GM23338 (cell line): Measurements from ENCODE around the gene CIAO1. TPM values are rescaled to one million over a fixed set of nuclear protein-coding genes. Genes with fewer than 3 reads are reported as not detected.

Source experiments
- ATAC-seq: fragments of 200-7000 bp; cut with Tn5 transposase; 3 replicates; pipeline ENCODE4 v1.9.1; 2020
- DNase-seq: peaks from one replicate; pipeline ENCODE4 v3.0.0-alpha.2; 2015; ENCODE audit warnings: low spot score
- H2AFZ ChIP-seq: fragments of 200-600 bp; sonication (generic); 2 replicates; pipeline ENCODE4 v1.8.0; 2016; ENCODE audit warnings: antibody characterized with exemption, mild to moderate bottlenecking, moderate library complexity
- H3F3A ChIP-seq: fragments of 200-600 bp; sonication (generic); replicated peaks from 2 replicates; pipeline ENCODE4 v1.8.0; 2017; ENCODE audit warnings: antibody characterized with exemption, mixed run types, low read depth
- H3K27ac ChIP-seq: fragments of 200-600 bp; sonication (generic); 2 replicates; pipeline ENCODE4 v1.6.1; 2016; ENCODE audit warnings: low read depth
- H3K27me3 ChIP-seq: fragments of 200-600 bp; sonication (generic); 2 replicates; pipeline ENCODE4 v1.8.0; 2016; ENCODE audit warnings: mild to moderate bottlenecking, mixed run types, moderate library complexity; ENCODE audit not compliant: insufficient read depth
- H3K36me3 ChIP-seq: fragments of 200-600 bp; sonication (generic); 2 replicates; pipeline ENCODE4 v1.8.0; 2016; ENCODE audit warnings: mild to moderate bottlenecking; ENCODE audit not compliant: insufficient read depth
- H3K4me1 ChIP-seq: fragments of 200-600 bp; sonication (generic); 2 replicates; pipeline ENCODE4 v1.8.0; 2016; ENCODE audit warnings: mild to moderate bottlenecking, moderate library complexity; ENCODE audit not compliant: insufficient read depth
- H3K4me2 ChIP-seq: fragments of 200-600 bp; sonication (generic); 2 replicates; pipeline ENCODE4 v1.7.1; 2017; ENCODE audit warnings: mixed run types
- H3K4me3 ChIP-seq: fragments of 200-600 bp; sonication (generic); 2 replicates; pipeline ENCODE4 v1.6.1; 2016; ENCODE audit warnings: mixed run types
- H3K79me2 ChIP-seq: fragments of 200-600 bp; sonication (generic); replicated peaks from 2 replicates; pipeline ENCODE4 v1.8.0; 2017; ENCODE audit warnings: mild to moderate bottlenecking; ENCODE audit not compliant: insufficient read depth
- H3K9me2 ChIP-seq: fragments of 200-600 bp; sonication (generic); 2 replicates; pipeline ENCODE4 v1.8.0; 2017; ENCODE audit not compliant: insufficient read depth
- H4K20me1 ChIP-seq: fragments of 200-600 bp; sonication (generic); replicated peaks from 2 replicates; pipeline ENCODE4 v1.8.0; 2017; ENCODE audit warnings: mild to moderate bottlenecking; ENCODE audit not compliant: insufficient read depth
- H3K27ac Mint-ChIP-seq: 2 replicates; pipeline ENCODE4 v1.8.0; 2020; ENCODE audit warnings: inconsistent platforms, mild to moderate bottlenecking, moderate library complexity, mixed read lengths
- H3K27me3 Mint-ChIP-seq: 3 replicates; pipeline ENCODE4 v1.8.0; 2022; ENCODE audit warnings: low read depth, mild to moderate bottlenecking, moderate library complexity, mixed read lengths, inconsistent platforms; ENCODE audit not compliant: insufficient read depth, poor library complexity
- H3K36me3 Mint-ChIP-seq: 3 replicates; pipeline ENCODE4 v1.8.0; 2021; ENCODE audit warnings: low read depth, mild to moderate bottlenecking, inconsistent platforms, moderate library complexity, mixed read lengths
- H3K4me1 Mint-ChIP-seq: 3 replicates; pipeline ENCODE4 v1.8.0; 2020; ENCODE audit warnings: mild to moderate bottlenecking, inconsistent platforms, mixed read lengths
- H3K4me3 Mint-ChIP-seq: 3 replicates; pipeline ENCODE4 v1.8.0; 2021; ENCODE audit warnings: moderate library complexity, mild to moderate bottlenecking, inconsistent platforms, mixed read lengths
- H3K9me3 Mint-ChIP-seq: 3 replicates; pipeline ENCODE4 v1.8.0; 2020; ENCODE audit warnings: moderate library complexity, mild to moderate bottlenecking, inconsistent platforms, mixed read lengths
- CREB1 ChIP-seq: fragments of 250-450 bp; sonication (Bioruptor Pico); IDR thresholded peaks from 2 replicates; pipeline ENCODE4 v1.5.0; 2020; ENCODE audit warnings: low read depth, mild to moderate bottlenecking, moderate library complexity
- EZH2 ChIP-seq: fragments of 200-600 bp; sonication (generic); IDR thresholded peaks from one replicate; pipeline ENCODE4 v1.8.0; 2017; ENCODE audit warnings: antibody characterized with exemption, mild to moderate bottlenecking, low read depth; ENCODE audit not compliant: unreplicated experiment
- EZH2phosphoT487 ChIP-seq: fragments of 200-600 bp; sonication (generic); IDR thresholded peaks from one replicate; pipeline ENCODE4 v1.8.1; 2018; ENCODE audit warnings: antibody characterized with exemption; ENCODE audit not compliant: unreplicated experiment
- NANOG ChIP-seq: IDR thresholded peaks from 2 replicates; pipeline ENCODE4 v1.6.1; 2016; ENCODE audit warnings: antibody characterized with exemption, borderline replicate concordance
- POLR2AphosphoS5 ChIP-seq: IDR thresholded peaks from 2 replicates; pipeline ENCODE4 v1.6.1; 2016; ENCODE audit warnings: antibody characterized with exemption, low read depth
- STAT1 ChIP-seq: IDR thresholded peaks from one replicate; pipeline ENCODE4 v1.6.1; 2016; ENCODE audit warnings: antibody characterized with exemption; ENCODE audit not compliant: unreplicated experiment
- ZNF114 ChIP-seq: fragments of 250-450 bp; sonication (Bioruptor Pico); IDR thresholded peaks from 2 replicates; pipeline ENCODE4 v1.5.0; 2020; ENCODE audit warnings: mild to moderate bottlenecking, moderate library complexity
- ZNF331 ChIP-seq: fragments of 250-450 bp; sonication (Bioruptor Pico); IDR thresholded peaks from 2 replicates; pipeline ENCODE4 v1.5.0; 2020; ENCODE audit warnings: low read depth, mild to moderate bottlenecking, moderate library complexity
- polyA plus RNA-seq: library from polyadenylated mRNA; unstranded; fragments of >200 nt; fragmentation: Nextera tagmentation; extraction: Ambion mirVana; gene quantifications from 2 replicates; pipeline ENCODE4 v1.2.1, GENCODE V29; 2016
- total RNA-seq: library from RNA; depleted of rRNA; stranded (reverse); fragments of >200 nt; shearing (Covaris generic); gene quantifications from 2 replicates; pipeline ENCODE4 v1.2.3, GENCODE V29; 2014
- TF ChIP-seq, protein P1 (sequence below), 2 experiments: fragments of 200-600 bp in 1 of 2; sonication (generic) in 1 of 2; conservative IDR thresholded peaks; 2 replicates each; pipeline versions ENCODE4 v1.5.1 to v1.6.1; 2016 to 2017; ENCODE audit warnings: antibody characterized with exemption in 2 of 2, low read depth in 2 of 2, mild to moderate bottlenecking in 2 of 2, moderate library complexity in 1 of 2
- TF ChIP-seq, protein P2 (sequence below): fragments of 250-450 bp; sonication (Bioruptor Pico); IDR thresholded peaks from 2 replicates; pipeline ENCODE4 v1.5.0; 2020; ENCODE audit warnings: mild to moderate bottlenecking, moderate library complexity

Gene CIAO1
- total and polyA plus RNA-seq, 2 experiments from 2014 or later = 48.8 to 119 TPM

DNA sequence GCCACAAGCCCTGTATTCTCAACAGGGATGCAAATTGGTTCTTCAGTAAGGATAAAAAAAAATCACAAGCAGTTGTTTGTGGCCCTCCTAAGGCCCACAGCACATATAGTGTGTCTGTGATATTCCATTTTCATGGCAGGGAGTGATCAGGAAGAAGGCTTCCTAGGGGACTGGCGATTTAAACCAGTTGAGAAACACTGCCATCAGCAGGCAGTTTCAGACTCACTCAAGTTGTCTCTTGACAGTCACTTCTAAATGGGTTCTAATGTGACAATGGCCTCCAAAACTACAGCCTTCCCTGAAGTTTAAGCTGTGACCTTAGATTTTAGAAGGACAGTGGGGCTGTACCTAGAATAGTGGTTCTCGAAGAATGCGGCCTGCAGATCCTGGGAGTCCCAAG lies 6.0 kb downstream of the CIAO1 start:
- peaks cover 19% of the 10 kb centered on the region for H3K36me3 ChIP-seq
- DNase-seq (no peak), ATAC-seq (no peak)
- Mint-ChIP-seq H3K4me1 (peaks cover 2% of the 10 kb centered on the region; the same call in 1 of the 3 replicates), H3K36me3 (peaks cover 82% of the 10 kb centered on the region), H3K4me3 (no peak overlapping the region), H3K27me3 (peaks cover 4% of the 10 kb centered on the region), H3K27ac (no peak overlapping the region), H3K9me3 (no peaks in the 10 kb centered on the region)
- peaks cover 8% of the 10 kb centered on the region for H3K79me2 ChIP-seq
- H3K4me3 ChIP-seq = no peak overlapping the region
- no peak overlapping the region for H2AFZ ChIP-seq
- peaks cover 23% of the 10 kb centered on the region for H3F3A ChIP-seq
- no peak for TF ChIP-seq EZH2phosphoT487
- no peak for TF ChIP-seq CREB1 (CRISPR knock-in tag)
- TF ChIP-seq, protein P1, sequence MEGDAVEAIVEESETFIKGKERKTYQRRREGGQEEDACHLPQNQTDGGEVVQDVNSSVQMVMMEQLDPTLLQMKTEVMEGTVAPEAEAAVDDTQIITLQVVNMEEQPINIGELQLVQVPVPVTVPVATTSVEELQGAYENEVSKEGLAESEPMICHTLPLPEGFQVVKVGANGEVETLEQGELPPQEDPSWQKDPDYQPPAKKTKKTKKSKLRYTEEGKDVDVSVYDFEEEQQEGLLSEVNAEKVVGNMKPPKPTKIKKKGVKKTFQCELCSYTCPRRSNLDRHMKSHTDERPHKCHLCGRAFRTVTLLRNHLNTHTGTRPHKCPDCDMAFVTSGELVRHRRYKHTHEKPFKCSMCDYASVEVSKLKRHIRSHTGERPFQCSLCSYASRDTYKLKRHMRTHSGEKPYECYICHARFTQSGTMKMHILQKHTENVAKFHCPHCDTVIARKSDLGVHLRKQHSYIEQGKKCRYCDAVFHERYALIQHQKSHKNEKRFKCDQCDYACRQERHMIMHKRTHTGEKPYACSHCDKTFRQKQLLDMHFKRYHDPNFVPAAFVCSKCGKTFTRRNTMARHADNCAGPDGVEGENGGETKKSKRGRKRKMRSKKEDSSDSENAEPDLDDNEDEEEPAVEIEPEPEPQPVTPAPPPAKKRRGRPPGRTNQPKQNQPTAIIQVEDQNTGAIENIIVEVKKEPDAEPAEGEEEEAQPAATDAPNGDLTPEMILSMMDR (conservative IDR thresholded peaks at IDR 0.05; ENCODE audit: low read depth in 2 of 2) = peak in 1 of 2 experiments; percentile 27; a peak in 1 of 4 replicates
- TF ChIP-seq NANOG = no peak
- no peaks in the 10 kb centered on the region for H3K27me3 ChIP-seq
- H3K9me2 ChIP-seq = no peaks in the 10 kb centered on the region
- no peak overlapping the region for H3K4me2 ChIP-seq
- no peaks in the 10 kb centered on the region; the same call in 1 of the 2 replicates for H3K4me1 ChIP-seq
- H4K20me1 ChIP-seq = peaks cover 13% of the 10 kb centered on the region
- H3K27ac ChIP-seq = no peak overlapping the region

DNA sequence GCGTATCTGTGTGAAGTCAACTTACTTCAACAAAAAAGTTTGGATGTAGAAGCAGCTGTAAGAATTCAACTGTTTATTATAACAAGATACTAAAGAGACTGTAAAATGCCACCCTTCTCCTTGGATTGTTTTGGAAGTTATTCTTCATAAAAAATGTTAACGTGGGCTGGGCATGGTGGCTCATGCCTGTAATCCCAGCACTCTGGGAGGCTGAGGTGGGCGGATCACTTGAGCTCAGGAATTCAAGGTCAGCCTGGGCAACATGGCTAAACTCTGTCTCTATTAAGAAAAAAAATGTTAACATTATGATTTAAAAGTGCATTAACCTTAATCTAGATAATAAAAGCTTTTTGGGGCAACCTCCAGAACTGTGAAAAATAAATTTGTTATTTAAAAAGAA lies 7.7 kb downstream of the CIAO1 start:
- ATAC-seq = no peak
- no peak overlapping the region for H3K4me3 ChIP-seq
- no peak for DNase-seq
- no peak overlapping the region; the same call in 1 of the 2 replicates for H3K27ac ChIP-seq
- H3K4me2 ChIP-seq = no peak overlapping the region
- H3K9me2 ChIP-seq = no peaks in the 10 kb centered on the region
- peaks cover 24% of the 10 kb centered on the region for H3F3A ChIP-seq
- H4K20me1 ChIP-seq = peaks cover 4% of the 10 kb centered on the region
- Mint-ChIP-seq H3K4me1 (no peaks in the 10 kb centered on the region), H3K9me3 (no peaks in the 10 kb centered on the region), H3K27ac (no peak overlapping the region), H3K4me3 (no peak overlapping the region), H3K27me3 (peaks cover 6% of the 10 kb centered on the region), H3K36me3 (peaks cover 87% of the 10 kb centered on the region)
- H3K36me3 ChIP-seq = peaks cover 22% of the 10 kb centered on the region
- H2AFZ ChIP-seq = no peak overlapping the region
- H3K27me3 ChIP-seq = no peaks in the 10 kb centered on the region
- H3K4me1 ChIP-seq = no peaks in the 10 kb centered on the region
- H3K79me2 ChIP-seq = no peaks in the 10 kb centered on the region
- TF ChIP-seq EZH2 = no peak
- TF ChIP-seq EZH2phosphoT487 = no peak
- TF ChIP-seq POLR2AphosphoS5 = no peak
- no peak for TF ChIP-seq ZNF114 (CRISPR knock-in tag)
- TF ChIP-seq STAT1 = no peak
- no peak for TF ChIP-seq ZNF331 (CRISPR knock-in tag)
- TF ChIP-seq, protein P2, sequence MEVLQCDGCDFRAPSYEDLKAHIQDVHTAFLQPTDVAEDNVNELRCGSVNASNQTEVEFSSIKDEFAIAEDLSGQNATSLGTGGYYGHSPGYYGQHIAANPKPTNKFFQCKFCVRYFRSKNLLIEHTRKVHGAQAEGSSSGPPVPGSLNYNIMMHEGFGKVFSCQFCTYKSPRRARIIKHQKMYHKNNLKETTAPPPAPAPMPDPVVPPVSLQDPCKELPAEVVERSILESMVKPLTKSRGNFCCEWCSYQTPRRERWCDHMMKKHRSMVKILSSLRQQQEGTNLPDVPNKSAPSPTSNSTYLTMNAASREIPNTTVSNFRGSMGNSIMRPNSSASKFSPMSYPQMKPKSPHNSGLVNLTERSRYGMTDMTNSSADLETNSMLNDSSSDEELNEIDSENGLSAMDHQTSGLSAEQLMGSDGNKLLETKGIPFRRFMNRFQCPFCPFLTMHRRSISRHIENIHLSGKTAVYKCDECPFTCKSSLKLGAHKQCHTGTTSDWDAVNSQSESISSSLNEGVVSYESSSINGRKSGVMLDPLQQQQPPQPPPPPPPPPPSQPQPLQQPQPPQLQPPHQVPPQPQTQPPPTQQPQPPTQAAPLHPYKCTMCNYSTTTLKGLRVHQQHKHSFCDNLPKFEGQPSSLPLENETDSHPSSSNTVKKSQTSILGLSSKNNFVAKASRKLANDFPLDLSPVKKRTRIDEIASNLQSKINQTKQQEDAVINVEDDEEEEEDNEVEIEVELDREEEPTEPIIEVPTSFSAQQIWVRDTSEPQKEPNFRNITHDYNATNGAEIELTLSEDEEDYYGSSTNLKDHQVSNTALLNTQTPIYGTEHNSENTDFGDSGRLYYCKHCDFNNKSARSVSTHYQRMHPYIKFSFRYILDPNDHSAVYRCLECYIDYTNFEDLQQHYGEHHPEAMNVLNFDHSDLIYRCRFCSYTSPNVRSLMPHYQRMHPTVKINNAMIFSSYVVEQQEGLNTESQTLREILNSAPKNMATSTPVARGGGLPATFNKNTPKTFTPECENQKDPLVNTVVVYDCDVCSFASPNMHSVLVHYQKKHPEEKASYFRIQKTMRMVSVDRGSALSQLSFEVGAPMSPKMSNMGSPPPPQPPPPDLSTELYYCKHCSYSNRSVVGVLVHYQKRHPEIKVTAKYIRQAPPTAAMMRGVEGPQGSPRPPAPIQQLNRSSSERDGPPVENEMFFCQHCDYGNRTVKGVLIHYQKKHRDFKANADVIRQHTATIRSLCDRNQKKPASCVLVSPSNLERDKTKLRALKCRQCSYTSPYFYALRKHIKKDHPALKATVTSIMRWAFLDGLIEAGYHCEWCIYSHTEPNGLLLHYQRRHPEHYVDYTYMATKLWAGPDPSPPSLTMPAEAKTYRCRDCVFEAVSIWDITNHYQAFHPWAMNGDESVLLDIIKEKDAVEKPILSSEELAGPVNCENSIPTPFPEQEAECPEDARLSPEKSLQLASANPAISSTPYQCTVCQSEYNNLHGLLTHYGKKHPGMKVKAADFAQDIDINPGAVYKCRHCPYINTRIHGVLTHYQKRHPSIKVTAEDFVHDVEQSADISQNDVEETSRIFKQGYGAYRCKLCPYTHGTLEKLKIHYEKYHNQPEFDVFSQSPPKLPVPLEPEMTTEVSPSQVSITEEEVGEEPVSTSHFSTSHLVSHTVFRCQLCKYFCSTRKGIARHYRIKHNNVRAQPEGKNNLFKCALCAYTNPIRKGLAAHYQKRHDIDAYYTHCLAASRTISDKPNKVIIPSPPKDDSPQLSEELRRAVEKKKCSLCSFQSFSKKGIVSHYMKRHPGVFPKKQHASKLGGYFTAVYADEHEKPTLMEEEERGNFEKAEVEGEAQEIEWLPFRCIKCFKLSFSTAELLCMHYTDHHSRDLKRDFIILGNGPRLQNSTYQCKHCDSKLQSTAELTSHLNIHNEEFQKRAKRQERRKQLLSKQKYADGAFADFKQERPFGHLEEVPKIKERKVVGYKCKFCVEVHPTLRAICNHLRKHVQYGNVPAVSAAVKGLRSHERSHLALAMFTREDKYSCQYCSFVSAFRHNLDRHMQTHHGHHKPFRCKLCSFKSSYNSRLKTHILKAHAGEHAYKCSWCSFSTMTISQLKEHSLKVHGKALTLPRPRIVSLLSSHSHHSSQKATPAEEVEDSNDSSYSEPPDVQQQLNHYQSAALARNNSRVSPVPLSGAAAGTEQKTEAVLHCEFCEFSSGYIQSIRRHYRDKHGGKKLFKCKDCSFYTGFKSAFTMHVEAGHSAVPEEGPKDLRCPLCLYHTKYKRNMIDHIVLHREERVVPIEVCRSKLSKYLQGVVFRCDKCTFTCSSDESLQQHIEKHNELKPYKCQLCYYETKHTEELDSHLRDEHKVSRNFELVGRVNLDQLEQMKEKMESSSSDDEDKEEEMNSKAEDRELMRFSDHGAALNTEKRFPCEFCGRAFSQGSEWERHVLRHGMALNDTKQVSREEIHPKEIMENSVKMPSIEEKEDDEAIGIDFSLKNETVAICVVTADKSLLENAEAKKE (CRISPR knock-in tag) = no peak
- no peak for TF ChIP-seq CREB1 (CRISPR knock-in tag)
